K562 (cell line): ENCODE results near the gene GHR. TPM values are rescaled to one million over a fixed set of nuclear protein-coding genes. Genes with fewer than 3 reads are reported as not detected.

Experiments
- ATAC-seq: fragments of 200-7000 bp; cut with Tn5 transposase; 3 replicates; pipeline ENCODE4 v1.9.1; 2020; ENCODE audit warnings: moderate library complexity
- BruUV-seq: library from RNA; stranded (reverse); fragments of 400-500 nt; replicated peaks from 2 replicates; lab custom pipeline; 2021; lab: Mats Ljungman, UMichigan
- CTCF ChIA-PET: fragments of 300-600 bp; formaldehyde crosslinking; extraction: SDS; loops from one replicate; lab custom pipeline; 2021; ENCODE audit warnings: low intra/inter-chr PET ratio; lab: Yijun Ruan, JAX
- POLR2A ChIA-PET: fragments of 300-600, 350-650 bp; sonication (Branson Sonifier 250); formaldehyde crosslinking; extraction: SDS; loops from one replicate; lab custom pipeline; 2021; ENCODE audit warnings: antibody characterized with exemption, inconsistent platforms; lab: Yijun Ruan, JAX
- DNase-seq, 4 experiments: peaks; one replicate each; pipeline versions ENCODE4 v3.0.0 to v3.0.0-alpha.2; 2011 to 2018; ENCODE audit warnings: low spot score in 3 of 4, mixed read lengths in 3 of 4; ENCODE audit errors: extremely low read depth in 1 of 4
- FAIRE-seq: peaks from 2 replicates; lab custom pipeline; 2011; peaks lifted over from hg19 to GRCh38; lab: Jason Lieb, UNC
- H2AFZ ChIP-seq: 2 replicates; pipeline ENCODE4 v1.6.0; 2011; ENCODE audit warnings: low read depth, low read length, control low read depth, inconsistent platforms
- H3K27ac ChIP-seq: fragments of 200-600 bp; 3 replicates; pipeline ENCODE4 v1.8.0; 2011; ENCODE audit warnings: low read depth, mild to moderate bottlenecking, control low read depth, inconsistent platforms, low read length, moderate library complexity, mixed read lengths; ENCODE audit errors: extremely low read depth
- H3K27me3 ChIP-seq, 2 experiments: fragments of 300-600 bp in 1 of 2; 2 replicates in 1 of 2; 3 replicates in 1 of 2; pipeline versions ENCODE4 v1.6.0 to v1.8.0; 2011; ENCODE audit warnings: inconsistent platforms in 2 of 2, low read length in 2 of 2, mild to moderate bottlenecking in 1 of 2, mixed read lengths in 1 of 2, moderate library complexity in 1 of 2; ENCODE audit not compliant: control insufficient read depth in 2 of 2, insufficient read depth in 2 of 2
- H3K36me3 ChIP-seq: fragments of 300-600 bp; 3 replicates; pipeline ENCODE4 v1.8.0; 2011; ENCODE audit warnings: mild to moderate bottlenecking, low read length, inconsistent platforms; ENCODE audit not compliant: control insufficient read depth, insufficient read depth
- H3K4me1 ChIP-seq, 2 experiments: fragments of 200-600 bp in 1 of 2; replicated peaks in 1 of 2; 2 replicates in 1 of 2; 3 replicates in 1 of 2; pipeline versions ENCODE4 v1.5.1 to v1.8.0; 2011; ENCODE audit warnings: inconsistent platforms in 2 of 2, low read length in 2 of 2, mild to moderate bottlenecking in 1 of 2, mixed read lengths in 1 of 2, moderate library complexity in 1 of 2; ENCODE audit not compliant: control insufficient read depth in 2 of 2, insufficient read depth in 2 of 2
- H3K4me2 ChIP-seq: 2 replicates; pipeline ENCODE4 v1.6.1; 2011; ENCODE audit warnings: low read length, control low read depth, inconsistent platforms, mixed read lengths; ENCODE audit not compliant: insufficient read depth
- H3K4me3 ChIP-seq: fragments of 200-600 bp; sonication (generic), shearing (Covaris generic); 2 replicates; pipeline ENCODE4 v1.5.1; 2016; ENCODE audit warnings: control low read depth, inconsistent platforms
- H3K79me2 ChIP-seq: fragments of 200-600 bp; 3 replicates; pipeline ENCODE4 v1.8.0; 2011; ENCODE audit warnings: low read length, inconsistent platforms; ENCODE audit not compliant: control insufficient read depth, insufficient read depth
- H3K9ac ChIP-seq, 2 experiments: 2 replicates each; pipeline versions ENCODE4 v1.6.0 to v1.6.1; 2011; ENCODE audit warnings: low read depth in 2 of 2, low read length in 2 of 2, control low read depth in 1 of 2, inconsistent platforms in 1 of 2, mild to moderate bottlenecking in 1 of 2, mixed read lengths in 1 of 2; ENCODE audit not compliant: insufficient read depth in 1 of 2
- H3K9me1 ChIP-seq: one replicate; pipeline ENCODE4 v1.6.0; 2011; ENCODE audit warnings: inconsistent platforms, mild to moderate bottlenecking, low read length, moderate library complexity; ENCODE audit not compliant: control insufficient read depth, insufficient read depth
- H3K9me3 ChIP-seq: replicated peaks from 2 replicates; pipeline ENCODE4 v1.5.1; 2011; ENCODE audit warnings: low read depth, low read length, inconsistent platforms; ENCODE audit not compliant: control insufficient read depth, insufficient read depth
- H4K20me1 ChIP-seq: replicated peaks from 2 replicates; pipeline ENCODE4 v1.6.1; 2011; ENCODE audit warnings: low read length, inconsistent platforms, mixed read lengths; ENCODE audit not compliant: control insufficient read depth, insufficient read depth
- ARID1B ChIP-seq: fragments of 450-650 bp; IDR thresholded peaks from 2 replicates; pipeline ENCODE4 v1.6.1; 2016; ENCODE audit warnings: antibody characterized with exemption, mild to moderate bottlenecking, inconsistent platforms
- MAFG ChIP-seq: fragments of 450-650 bp; conservative IDR thresholded peaks from 2 replicates; pipeline ENCODE4 v1.6.1; 2016; ENCODE audit warnings: missing genetic modification characterization, missing compliant biosample characterization
- MEIS2 ChIP-seq: fragments of 450-650 bp; IDR thresholded peaks from 2 replicates; pipeline ENCODE4 v1.6.1; 2014; ENCODE audit warnings: mild to moderate bottlenecking; ENCODE audit not compliant: partially characterized antibody
- NFE2 ChIP-seq: IDR thresholded peaks from 2 replicates; pipeline ENCODE4 v1.6.1; 2014; ENCODE audit warnings: antibody characterized with exemption, low read depth
- NFE2L1 ChIP-seq: fragments of 450-650 bp; IDR thresholded peaks from 2 replicates; pipeline ENCODE4 v1.6.1; 2016; ENCODE audit warnings: missing genetic modification characterization, low read depth, mild to moderate bottlenecking, missing compliant biosample characterization, moderate library complexity, borderline replicate concordance
- SMARCE1 ChIP-seq: fragments of 450-650 bp; IDR thresholded peaks from 2 replicates; pipeline ENCODE4 v1.7.1; 2016; ENCODE audit warnings: mild to moderate bottlenecking
- TRIM28 ChIP-seq: fragments of 450-650 bp; IDR thresholded peaks from 2 replicates; pipeline ENCODE4 v1.6.1; 2017
- ZNF274 ChIP-seq: IDR thresholded peaks from 2 replicates; pipeline ENCODE4 v1.6.1; 2011; ENCODE audit warnings: low read depth, mild to moderate bottlenecking, low read length, moderate library complexity, borderline replicate concordance
- ZNF316 ChIP-seq: fragments of 450-650 bp; IDR thresholded peaks from 2 replicates; pipeline ENCODE4 v1.6.1; 2016
- WGBS: fragments of 100-300 bp; shearing (Covaris generic); methylation state at CpG from one replicate; pipeline ENCODE4 v1.1.6; 2016; ENCODE audit warnings: low coverage, mixed read lengths; ENCODE audit not compliant: insufficient coverage; ENCODE audit errors: missing lambda C conversion rate; 5-methylcytosine and 5-hydroxymethylcytosine counted together
- in situ Hi-C: fragments of 300-500 bp; cut with MboI; formaldehyde crosslinking; loops from 4 replicates; pipeline ENCODE4 v1.15.0; 2018; ENCODE audit warnings: inconsistent platforms, mixed read lengths
- intact Hi-C: fragments of 100-400 bp; cut with micrococcal nuclease; formaldehyde crosslinking; loops from 2 replicates; pipeline ENCODE4 v1.14.2; 2022
- polyA plus RNA-seq, 8 experiments: library from polyadenylated mRNA; depleted of rRNA in 4 of 8; stranded (reverse) in 5 of 8; unstranded in 3 of 8; fragments of >200 nt; fragmentation: Nextera tagmentation in 2 of 8; fragmentation: Illumina TruSeq in 1 of 8; extraction: Ambion mirVana in 2 of 8; extraction: Trizol in 1 of 8; gene quantifications; 2 replicates each; pipeline versions ENCODE4 v1.2.1 to v1.2.3, GENCODE V29; 2011 to 2014; ENCODE audit warnings: inconsistent platforms in 1 of 8, missing spikeins in 1 of 8
- total RNA-seq, 7 experiments: library from RNA; depleted of rRNA in 6 of 7; stranded (reverse); fragments of >200 nt in 6 of 7; fragmentation: Illumina TruSeq in 2 of 7; extraction: Trizol in 2 of 7; gene quantifications; 2 replicates each; pipeline versions ENCODE4 v1.2.1 to v1.2.3, GENCODE V29; 2011 to 2021; ENCODE audit warnings: low replicate concordance in 1 of 7
- TF ChIP-seq, protein P1 (sequence below), 2 experiments: IDR thresholded peaks in 1 of 2; conservative IDR thresholded peaks in 1 of 2; 2 replicates each; pipeline ENCODE4 v1.6.1; 2016; ENCODE audit warnings: low read depth in 2 of 2, mild to moderate bottlenecking in 1 of 2, missing compliant biosample characterization in 1 of 2, missing genetic modification characterization in 1 of 2, moderate library complexity in 1 of 2

Gene GHR
- total and polyA plus RNA-seq, 9 of the 15 experiments (the other 6 are each of a cell fraction or from before 2014, with no cell fraction given) = 0.01 to 0.13 (median 0.07) TPM; not detected in 5

DNA sequence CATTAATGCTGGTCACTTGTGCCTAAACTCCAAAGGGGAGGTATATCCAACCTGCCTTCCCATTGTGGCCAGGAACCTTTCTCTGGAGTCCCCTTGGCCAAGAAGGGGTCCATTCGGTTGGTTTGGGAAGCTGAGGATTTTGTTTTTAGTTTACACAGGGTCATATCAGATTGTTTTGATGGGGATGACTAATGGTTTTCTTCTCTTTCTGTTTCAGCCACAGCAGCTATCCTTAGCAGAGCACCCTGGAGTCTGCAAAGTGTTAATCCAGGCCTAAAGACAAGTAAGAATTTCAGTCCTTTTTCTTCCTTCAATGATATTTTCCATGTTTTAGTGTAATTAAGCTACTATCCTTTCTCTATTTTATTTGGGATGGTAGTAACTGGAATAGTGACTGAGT is 205.6 kb downstream of the GHR start:
- 4% methylated on average over 1 of the region's 1 CpG for WGBS
- in situ Hi-C loops = no loop called here
- H3K9me3 ChIP-seq = no peaks in the 10 kb centered on the region
- BruUV-seq = no TSS peak
- DNase-seq (no peak), FAIRE-seq (no peak), ATAC-seq (peak; percentile 59; the same call in 1 of the 3 replicates)
- no peaks in the 10 kb centered on the region; a peak in 1 of 5 replicates for H3K4me1 ChIP-seq
- H3K4me2 ChIP-seq = no peak overlapping the region
- no peak overlapping the region for H3K27ac ChIP-seq
- H3K9ac ChIP-seq = no peak overlapping the region
- no peak overlapping the region for H2AFZ ChIP-seq
- no peaks in the 10 kb centered on the region for H3K79me2 ChIP-seq
- intact Hi-C loops = no loop called here
- no peaks in the 10 kb centered on the region for H4K20me1 ChIP-seq
- ChIA-PET CTCF (no interaction called here), POLR2A (no interaction called here)
- no peaks in the 10 kb centered on the region for H3K36me3 ChIP-seq
- TF ChIP-seq, protein P1, sequence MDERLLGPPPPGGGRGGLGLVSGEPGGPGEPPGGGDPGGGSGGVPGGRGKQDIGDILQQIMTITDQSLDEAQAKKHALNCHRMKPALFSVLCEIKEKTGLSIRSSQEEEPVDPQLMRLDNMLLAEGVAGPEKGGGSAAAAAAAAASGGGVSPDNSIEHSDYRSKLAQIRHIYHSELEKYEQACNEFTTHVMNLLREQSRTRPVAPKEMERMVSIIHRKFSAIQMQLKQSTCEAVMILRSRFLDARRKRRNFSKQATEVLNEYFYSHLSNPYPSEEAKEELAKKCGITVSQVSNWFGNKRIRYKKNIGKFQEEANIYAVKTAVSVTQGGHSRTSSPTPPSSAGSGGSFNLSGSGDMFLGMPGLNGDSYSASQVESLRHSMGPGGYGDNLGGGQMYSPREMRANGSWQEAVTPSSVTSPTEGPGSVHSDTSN (CRISPR knock-in tag; IDR thresholded peaks at IDR 0.05; ENCODE audit: low read depth) = no peak
- TF ChIP-seq, protein P1 (tag; conservative IDR thresholded peaks at IDR 0.05; ENCODE audit: low read depth) = peak; percentile 81
- TF ChIP-seq ZNF274 (no peak), ARID1B (no peak), MAFG (tag) (peak; percentile 85), TRIM28 (no peak), MEIS2 (peak; percentile 27), SMARCE1 (no peak), ZNF316 (peak; percentile 25; the same call in 1 of the 2 replicates), NFE2L1 (peak; percentile 35; the same call in 1 of the 2 replicates), NFE2 (0 out of 2 replicates have a peak, but pooled peaks have one; percentile 7)
- no peaks in the 10 kb centered on the region for H3K9me1 ChIP-seq
- no peak overlapping the region for H3K4me3 ChIP-seq
- 0 out of 5 replicates have a peak, but pooled peaks cover 0 to 7% of the 10 kb centered on the region in 2 experiments for H3K27me3 ChIP-seq
